Stimulated activated CD8-positive, alpha-beta memory T cell treated with anti-CD3 and anti-CD28 coated beads, Interleukin-7, amount 100 ng/mL, for 1 hour (primary cell): ENCODE data around the gene HSD11B2.

Experiments used
- DNase-seq, 2 donors: peaks; one replicate each; pipeline ENCODE4 v3.0.0-alpha.2; 2020; ENCODE audit warnings: low read depth in 2 of 2

Gene HSD11B2

DNA sequence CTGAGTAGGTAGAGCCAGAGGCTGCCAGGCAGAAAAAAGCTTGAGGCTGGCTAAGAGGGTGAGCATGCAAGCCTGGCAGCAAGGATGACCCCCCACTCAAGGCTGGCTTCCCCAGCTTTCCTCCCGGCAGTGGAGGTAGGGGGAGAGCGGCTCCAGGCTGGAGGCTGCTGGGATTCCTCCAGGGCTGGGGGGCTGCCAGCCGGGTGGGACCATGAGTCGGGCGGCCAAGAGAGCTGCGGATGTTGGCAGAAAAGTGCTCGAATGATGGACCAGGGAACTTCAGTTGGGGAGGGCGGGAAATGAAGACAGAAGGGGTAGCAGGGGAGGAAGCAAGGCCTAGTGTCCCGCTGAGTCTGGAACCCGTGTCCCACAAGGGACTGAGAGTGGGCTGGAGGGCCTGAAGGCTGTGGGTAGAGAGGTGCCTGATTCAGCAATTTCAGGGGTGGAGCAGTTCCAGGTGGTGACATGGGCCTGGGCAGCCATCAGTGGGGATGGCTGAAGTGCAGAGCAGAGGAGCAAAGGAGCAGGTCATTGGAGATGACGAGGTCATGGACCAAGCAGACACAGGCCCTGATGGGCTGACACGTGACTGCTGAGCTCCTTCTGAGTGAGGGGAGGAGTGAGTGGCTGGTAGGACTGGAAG lies 20.3 kb downstream of the HSD11B2 start:
- DNase-seq, result no peak

GRCh38 chr16:67451704-67452435 lies 20.9 kb downstream of the HSD11B2 start:
- no peak for DNase-seq

- no peak for DNase-seq
These were observed 23.2 kb downstream of the HSD11B2 start for GRCh38 chr16:67454104-67454503.

DNA sequence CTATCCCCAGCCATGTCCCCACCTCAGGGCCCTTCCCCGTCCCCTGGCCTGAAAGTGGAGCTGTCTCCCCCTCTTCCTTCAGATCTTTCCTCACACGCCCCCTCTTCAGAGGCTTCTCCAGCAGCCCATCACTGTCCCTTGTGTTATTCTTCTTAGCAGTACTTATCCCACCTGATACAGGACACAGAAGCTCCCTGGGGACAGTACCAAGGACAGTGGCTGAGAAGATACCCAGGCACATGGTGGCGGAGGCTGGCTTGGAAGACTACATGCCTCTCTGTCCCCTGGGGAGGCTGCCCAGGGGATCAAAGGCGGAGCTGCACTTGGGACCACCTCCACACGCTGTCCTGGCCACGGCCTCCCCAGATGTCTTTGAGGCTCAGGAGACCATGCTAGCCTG lies 23.9 kb downstream of the HSD11B2 start:
- no peak for DNase-seq

DNA sequence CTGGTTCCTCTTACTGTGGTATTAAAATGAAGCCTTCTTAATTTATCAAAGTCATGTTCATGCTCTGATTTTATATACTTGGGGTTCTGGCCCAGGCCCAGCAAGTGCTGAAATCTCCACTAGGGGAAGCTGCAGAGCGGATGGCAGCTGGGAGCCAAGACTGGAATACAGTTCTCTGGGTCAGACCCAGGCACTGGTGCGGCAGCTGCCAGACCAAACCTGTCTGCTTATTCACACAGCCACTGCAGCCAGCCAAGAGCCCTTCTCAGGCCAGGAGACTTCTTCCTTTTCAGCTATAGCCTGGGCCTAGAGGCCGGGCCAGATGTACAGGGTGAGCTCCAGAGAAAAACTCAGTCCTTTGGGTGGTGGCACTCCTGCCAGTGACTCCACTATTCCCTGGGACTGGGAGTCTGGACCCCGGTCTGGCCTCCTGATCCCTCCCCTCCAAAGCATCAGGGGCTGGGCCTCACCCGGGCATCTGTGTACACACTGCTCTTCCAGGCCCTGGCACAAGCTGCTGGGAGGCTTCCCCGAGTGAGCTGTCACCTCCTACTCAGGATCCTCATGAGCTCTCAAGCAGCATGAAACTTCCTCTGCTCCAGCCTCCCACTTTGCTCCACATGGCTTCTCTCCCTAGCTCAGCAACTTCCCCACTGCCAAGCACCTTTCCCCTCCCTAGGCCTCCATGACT lies 25.6 kb downstream of the HSD11B2 start:
- DNase-seq, result no peak

DNA sequence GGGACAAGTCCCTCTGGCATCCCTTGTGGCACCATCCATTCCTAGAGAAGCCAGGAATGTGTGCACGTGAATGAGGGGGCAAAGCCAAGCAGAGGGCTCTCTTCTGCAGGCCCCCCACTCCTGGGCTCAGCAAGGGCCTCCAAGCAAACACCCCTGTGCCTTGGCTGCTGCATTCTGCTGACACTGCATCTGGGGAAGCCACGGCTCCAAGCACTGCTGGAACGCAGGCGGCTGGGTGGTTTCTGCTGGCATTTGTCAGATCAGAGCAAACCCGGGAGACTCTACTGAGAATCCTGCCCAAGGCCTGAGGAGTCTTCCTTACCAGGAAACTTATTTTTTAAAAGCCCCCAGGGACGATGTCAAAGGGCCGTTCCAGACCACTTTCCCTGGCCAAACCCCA lies 26.7 kb downstream of the HSD11B2 start:
- DNase-seq, result no peak

GRCh38 chr16:67458121-67458641 lies 27.3 kb downstream of the HSD11B2 start:
- no peak for DNase-seq

DNA sequence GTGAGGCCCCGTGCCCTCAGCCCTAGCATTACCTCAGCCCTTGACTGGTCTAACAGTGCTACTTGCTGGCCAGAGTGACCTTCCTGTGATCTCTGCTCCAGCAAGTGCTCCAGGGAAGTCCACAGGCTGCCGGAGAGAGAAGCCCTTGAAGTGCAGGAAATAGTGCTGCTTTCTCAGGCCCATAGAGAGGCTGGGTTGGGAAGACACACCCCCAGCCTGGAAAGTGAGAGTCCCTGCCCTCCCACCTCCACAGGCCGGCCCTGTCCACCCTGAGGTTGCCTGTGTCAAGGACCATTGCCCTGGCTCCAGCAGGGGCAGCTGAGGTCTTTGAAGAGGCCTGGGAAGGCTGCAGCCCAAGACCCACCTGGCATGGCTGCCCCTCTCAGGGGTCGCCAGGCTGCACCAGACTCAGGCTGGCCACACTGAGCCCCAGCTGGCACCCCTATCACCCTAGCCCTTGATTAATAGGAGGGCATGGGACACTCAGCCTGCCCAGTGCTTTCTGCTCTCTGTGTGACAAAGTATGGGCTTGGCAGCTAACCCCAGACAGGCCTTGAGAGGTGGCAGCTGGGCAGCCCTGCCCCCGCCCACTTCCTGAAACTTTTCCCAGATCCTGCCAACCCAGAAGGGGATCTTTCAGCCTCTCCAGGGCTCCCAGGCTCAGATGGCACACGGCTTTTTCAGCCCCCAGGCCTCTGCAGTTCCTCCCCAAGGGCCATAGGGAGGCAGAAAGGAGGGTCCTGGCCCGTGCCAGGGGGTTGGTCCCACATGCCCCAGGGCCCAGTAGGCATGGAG lies 28.3 kb downstream of the HSD11B2 start:
- DNase-seq, result no peak

GRCh38 chr16:67459861-67460150 lies 28.9 kb downstream of the HSD11B2 start:
- DNase-seq, result no peak

DNA sequence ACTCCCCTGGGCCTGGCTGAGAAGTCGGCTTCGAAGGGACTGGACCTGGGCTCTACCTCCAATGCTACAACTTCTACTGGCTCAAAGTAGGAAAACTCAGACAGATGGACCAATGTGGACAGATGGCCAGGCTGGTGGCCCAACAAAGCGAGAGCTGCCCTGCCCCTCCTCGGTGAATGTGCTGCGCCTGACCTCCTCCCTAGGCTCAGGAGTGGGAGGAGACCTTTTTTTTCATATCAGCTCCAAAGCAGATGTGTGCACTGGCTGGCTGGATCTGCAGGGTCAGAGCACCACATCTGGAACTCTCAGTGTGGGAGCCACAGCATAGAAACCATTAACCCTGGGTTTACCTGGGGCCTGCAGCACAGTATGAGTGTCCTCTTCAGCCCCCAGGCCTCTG lies 29.2 kb downstream of the HSD11B2 start:
- no peak for DNase-seq

GRCh38 chr16:67460961-67461360 lies 30.0 kb downstream of the HSD11B2 start:
- no peak for DNase-seq

GRCh38 chr16:67461600-67462278 lies 30.8 kb downstream of the HSD11B2 start:
- no peak for DNase-seq

GRCh38 chr16:67462279-67462655 lies 31.3 kb downstream of the HSD11B2 start:
- no peak for DNase-seq

DNA sequence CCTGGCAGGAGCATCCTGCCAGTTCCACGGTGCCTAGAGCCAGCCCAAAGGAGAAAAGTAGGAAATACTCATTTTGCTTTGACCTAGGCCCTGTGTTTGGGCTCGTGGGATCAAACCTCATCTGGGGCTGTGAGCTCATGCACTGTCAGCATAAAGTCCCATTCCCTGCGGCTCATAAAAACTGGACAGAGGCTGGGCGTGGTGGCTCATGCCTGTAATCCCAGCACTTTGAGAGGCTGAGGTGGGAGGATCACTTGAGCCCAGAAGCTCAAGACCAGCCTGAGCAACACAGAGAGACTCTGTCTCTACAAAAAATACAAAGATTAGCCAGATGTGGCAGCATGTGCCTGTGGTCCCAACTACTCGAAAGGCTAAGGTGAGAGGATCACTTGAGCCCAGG lies 32.1 kb downstream of the HSD11B2 start:
- no peak for DNase-seq

- DNase-seq, result no peak
These were observed 32.8 kb downstream of the HSD11B2 start for GRCh38 chr16:67463691-67464090.

- DNase-seq, result no peak
These were observed 33.6 kb downstream of the HSD11B2 start for GRCh38 chr16:67464565-67464964.

DNA sequence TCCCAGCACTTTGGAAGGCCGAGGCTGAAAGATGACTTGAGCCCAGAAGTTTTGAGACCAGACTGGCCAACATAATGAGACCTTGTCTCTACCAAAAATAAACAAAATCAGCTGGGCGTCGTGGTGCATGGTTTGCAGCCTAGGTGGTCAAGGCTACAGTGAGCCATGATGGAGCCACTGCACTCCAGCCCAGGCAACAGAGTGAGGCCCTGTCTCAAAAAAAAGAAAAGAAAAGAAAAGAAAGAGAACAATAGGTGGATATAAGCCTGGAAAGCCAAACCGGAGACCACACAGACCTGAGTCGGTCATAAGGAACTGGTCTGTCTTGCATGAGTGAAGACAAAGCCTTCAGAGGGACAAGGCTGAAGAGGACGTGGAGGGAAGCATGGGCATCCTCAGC lies 35.7 kb downstream of the HSD11B2 start:
- DNase-seq, result no peak

- DNase-seq, result no peak
These were observed 37.8 kb downstream of the HSD11B2 start for GRCh38 chr16:67468731-67469130.

DNA sequence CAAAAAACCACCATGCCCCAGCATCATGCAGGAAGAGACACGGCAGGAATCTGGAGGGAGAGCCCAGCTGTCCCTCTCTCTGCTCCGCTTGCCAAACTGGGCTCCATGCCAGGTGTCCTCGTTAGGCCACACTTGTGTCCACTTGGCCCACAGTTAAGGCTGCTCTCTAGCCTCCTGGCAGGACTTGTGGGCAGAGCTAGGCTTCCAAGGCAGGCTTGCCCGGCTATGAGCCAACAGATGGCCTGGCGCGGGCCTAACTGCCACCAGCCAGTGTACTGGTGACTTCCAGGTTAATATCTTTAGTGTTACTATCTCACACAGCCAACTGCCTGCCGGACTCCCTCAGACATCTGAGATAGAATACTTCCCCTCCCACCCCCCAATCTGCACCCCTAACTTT lies 39.4 kb downstream of the HSD11B2 start:
- DNase-seq, result no peak

DNA sequence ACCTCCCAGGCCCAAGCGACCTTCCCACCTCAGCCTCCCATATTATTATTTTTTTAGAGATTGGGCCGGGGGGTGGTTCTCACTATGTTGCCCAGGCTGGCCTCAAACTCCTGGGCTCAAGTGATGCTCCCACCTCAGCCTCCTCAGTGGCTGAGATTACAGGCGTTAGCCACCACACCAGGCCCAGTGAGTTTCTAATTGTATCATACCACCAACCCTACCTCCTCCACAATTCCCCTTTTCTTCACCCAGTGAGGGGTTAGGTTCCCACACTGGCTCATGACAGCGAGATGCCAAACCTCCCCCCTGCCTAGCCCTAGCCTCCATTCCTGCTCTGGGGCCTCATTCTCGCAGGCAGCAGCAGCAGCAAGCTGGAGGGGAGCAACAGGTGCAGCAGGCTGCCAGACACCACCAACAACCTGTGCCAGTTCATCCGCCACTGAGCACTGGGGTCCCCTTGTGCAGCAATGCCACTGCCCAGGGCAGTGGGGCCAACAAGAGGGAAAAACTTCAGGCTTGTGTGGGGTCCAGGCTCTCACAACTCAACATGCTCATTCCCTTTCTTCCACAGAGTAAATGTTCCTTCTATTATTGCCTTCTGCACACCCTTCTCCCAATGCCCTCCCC lies 41.0 kb downstream of the HSD11B2 start:
- DNase-seq, result no peak
